ENCODE data around the gene ARHGAP33.

The ARHGAP33 gene

DNA sequence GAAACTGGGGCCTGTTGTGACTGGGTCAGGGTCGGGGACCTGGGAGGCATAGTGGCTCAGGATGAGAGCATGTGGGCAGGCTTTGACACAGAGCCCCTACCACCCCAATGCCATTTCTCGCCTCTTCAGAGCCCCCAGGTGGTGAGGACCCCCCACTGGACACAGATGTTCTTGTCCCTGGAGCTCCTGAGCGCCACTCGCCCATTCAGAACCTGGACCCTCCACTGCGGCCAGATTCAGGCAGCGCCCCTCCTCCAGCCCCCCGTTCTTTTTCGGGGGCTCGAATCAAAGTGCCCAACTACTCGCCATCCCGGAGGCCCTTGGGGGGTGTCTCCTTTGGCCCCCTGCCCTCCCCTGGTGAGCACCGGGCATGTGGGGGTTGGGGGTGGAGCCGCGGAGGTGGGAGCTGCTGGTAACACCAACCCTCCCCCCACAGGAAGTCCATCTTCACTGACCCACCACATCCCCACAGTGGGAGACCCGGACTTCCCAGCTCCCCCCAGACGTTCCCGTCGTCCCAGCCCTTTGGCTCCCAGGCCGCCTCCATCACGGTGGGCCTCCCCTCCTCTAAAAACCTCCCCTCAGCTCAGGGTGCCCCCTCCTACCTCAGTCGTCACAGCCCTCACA is 43.5 kb upstream of the ARHGAP33 start:
- Histone ChIP-seq H3K4me3 (ENCODE audit: low read length) (no peak overlapping the region), H3K36me3 (replicated peaks; ENCODE audit: low read depth, low read length) (peaks cover 68% of the 10 kb centered on the region), H3K9ac (ENCODE audit: low read length) (no peak overlapping the region), H3K4me2 (ENCODE audit: low read length) (no peak overlapping the region), H3K27ac (ENCODE audit: low read length) (no peak overlapping the region), H2AFZ (ENCODE audit: low read depth, low read length) (no peak overlapping the region), H3K27me3 (ENCODE audit: low read depth, low read length) (no peaks in the 10 kb centered on the region), H4K20me1 (ENCODE audit: insufficient read depth, low read length) (no peaks in the 10 kb centered on the region; the same call in 1 of the 2 replicates), H3K9me3 (ENCODE audit: insufficient read depth, low read length) (no peaks in the 10 kb centered on the region), H3K4me1 (ENCODE audit: low read length) (no peaks in the 10 kb centered on the region), H3K79me2 (ENCODE audit: low read length) (no peaks in the 10 kb centered on the region)
- TF ChIP-seq, protein P1, sequence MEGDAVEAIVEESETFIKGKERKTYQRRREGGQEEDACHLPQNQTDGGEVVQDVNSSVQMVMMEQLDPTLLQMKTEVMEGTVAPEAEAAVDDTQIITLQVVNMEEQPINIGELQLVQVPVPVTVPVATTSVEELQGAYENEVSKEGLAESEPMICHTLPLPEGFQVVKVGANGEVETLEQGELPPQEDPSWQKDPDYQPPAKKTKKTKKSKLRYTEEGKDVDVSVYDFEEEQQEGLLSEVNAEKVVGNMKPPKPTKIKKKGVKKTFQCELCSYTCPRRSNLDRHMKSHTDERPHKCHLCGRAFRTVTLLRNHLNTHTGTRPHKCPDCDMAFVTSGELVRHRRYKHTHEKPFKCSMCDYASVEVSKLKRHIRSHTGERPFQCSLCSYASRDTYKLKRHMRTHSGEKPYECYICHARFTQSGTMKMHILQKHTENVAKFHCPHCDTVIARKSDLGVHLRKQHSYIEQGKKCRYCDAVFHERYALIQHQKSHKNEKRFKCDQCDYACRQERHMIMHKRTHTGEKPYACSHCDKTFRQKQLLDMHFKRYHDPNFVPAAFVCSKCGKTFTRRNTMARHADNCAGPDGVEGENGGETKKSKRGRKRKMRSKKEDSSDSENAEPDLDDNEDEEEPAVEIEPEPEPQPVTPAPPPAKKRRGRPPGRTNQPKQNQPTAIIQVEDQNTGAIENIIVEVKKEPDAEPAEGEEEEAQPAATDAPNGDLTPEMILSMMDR (IDR thresholded peaks at IDR 0.05; ENCODE audit: low read depth, low read length), result no peak
- no peak for TF ChIP-seq EZH2phosphoT487 (IDR thresholded peaks at IDR 0.05; ENCODE audit: low read depth)

DNA sequence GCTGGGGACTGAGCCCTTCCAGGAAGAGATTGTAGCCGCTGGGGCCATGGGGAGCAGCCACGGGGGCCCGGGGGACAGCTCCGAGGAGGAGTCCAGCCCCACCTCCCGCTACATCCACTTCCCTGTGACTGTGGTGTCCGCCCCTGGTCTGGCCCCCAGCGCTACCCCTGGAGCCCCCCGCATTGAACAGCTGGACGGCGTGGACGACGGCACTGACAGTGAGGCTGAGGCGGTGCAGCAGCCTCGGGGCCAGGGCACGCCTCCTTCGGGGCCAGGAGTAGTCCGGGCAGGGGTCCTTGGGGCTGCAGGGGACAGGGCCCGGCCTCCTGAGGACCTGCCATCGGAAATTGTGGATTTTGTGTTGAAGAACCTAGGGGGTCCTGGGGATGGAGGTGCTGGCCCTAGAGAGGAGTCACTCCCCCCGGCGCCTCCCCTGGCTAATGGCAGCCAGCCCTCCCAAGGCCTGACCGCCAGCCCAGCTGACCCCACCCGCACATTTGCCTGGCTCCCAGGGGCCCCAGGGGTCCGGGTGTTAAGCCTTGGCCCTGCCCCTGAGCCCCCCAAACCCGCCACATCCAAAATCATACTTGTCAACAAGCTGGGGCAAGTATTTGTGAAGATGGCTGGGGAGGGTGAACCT is 42.7 kb upstream of the ARHGAP33 start:
- no peaks in the 10 kb centered on the region for H3K79me2 ChIP-seq (ENCODE audit: low read length)
- H2AFZ ChIP-seq (ENCODE audit: low read depth, low read length), result no peak overlapping the region
- H3K27me3 ChIP-seq (ENCODE audit: low read depth, low read length), result no peaks in the 10 kb centered on the region
- no peaks in the 10 kb centered on the region; the same call in 1 of the 2 replicates for H4K20me1 ChIP-seq (ENCODE audit: insufficient read depth, low read length)
- no peak overlapping the region for H3K4me3 ChIP-seq (ENCODE audit: low read length)
- no peak overlapping the region for H3K4me2 ChIP-seq (ENCODE audit: low read length)
- H3K9me3 ChIP-seq (ENCODE audit: insufficient read depth, low read length), result no peaks in the 10 kb centered on the region
- H3K36me3 ChIP-seq (replicated peaks; ENCODE audit: low read depth, low read length), result peaks cover 66% of the 10 kb centered on the region
- H3K9ac ChIP-seq (ENCODE audit: low read length), result no peak overlapping the region
- no peak for TF ChIP-seq EZH2phosphoT487 (IDR thresholded peaks at IDR 0.05; ENCODE audit: low read depth)
- TF ChIP-seq, protein P1 (IDR thresholded peaks at IDR 0.05; ENCODE audit: low read depth, low read length), result no peak
- no peaks in the 10 kb centered on the region for H3K4me1 ChIP-seq (ENCODE audit: low read length)
- H3K27ac ChIP-seq (ENCODE audit: low read length), result no peak overlapping the region

DNA sequence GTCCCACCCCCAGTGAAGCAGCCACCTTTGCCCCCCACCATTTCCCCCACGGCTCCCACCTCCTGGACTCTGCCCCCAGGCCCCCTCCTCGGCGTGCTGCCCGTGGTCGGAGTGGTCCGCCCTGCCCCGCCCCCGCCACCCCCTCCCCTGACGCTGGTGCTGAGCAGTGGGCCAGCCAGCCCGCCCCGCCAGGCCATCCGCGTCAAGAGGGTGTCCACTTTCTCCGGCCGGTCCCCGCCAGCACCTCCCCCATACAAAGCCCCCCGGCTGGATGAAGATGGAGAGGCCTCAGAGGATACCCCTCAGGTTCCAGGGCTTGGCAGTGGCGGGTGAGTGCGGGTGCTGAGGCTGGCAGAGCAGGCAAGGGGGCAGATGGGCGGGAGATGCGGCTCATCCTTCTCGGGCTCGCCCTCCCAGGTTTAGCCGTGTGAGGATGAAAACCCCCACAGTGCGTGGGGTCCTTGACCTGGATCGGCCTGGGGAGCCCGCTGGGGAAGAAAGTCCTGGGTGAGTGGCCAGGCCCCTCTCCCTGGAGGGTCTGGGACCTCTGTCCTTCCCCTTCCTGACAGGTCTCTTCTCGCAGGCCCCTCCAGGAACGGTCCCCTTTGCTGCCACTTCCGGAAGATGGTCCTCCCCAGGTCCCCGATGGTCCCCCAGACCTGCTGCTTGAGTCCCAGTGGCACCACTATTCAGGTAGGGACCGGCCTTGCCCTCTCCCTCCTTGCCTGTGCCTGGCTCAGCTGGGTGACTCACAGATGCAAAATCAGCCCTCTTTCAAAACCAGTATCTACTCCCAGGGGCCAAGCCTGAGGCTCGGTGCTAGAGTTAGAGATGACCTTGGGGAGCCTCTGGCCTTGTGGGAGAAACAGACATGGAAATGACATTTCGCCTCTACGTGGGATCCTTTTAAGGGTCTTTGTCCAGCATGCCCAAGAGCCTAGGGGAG is 41.9 kb upstream of the ARHGAP33 start:
- Histone ChIP-seq H3K27me3 (ENCODE audit: low read depth, low read length) (no peaks in the 10 kb centered on the region), H3K4me2 (ENCODE audit: low read length) (no peak overlapping the region), H3K9ac (ENCODE audit: low read length) (no peak overlapping the region), H3K9me3 (ENCODE audit: insufficient read depth, low read length) (no peaks in the 10 kb centered on the region), H3K27ac (ENCODE audit: low read length) (no peak overlapping the region), H3K36me3 (replicated peaks; ENCODE audit: low read depth, low read length) (peaks cover 67% of the 10 kb centered on the region), H3K79me2 (ENCODE audit: low read length) (no peaks in the 10 kb centered on the region), H4K20me1 (ENCODE audit: insufficient read depth, low read length) (no peaks in the 10 kb centered on the region; the same call in 1 of the 2 replicates), H3K4me3 (ENCODE audit: low read length) (no peak overlapping the region), H3K4me1 (ENCODE audit: low read length) (no peaks in the 10 kb centered on the region), H2AFZ (ENCODE audit: low read depth, low read length) (no peak overlapping the region)
- TF ChIP-seq, protein P1 (IDR thresholded peaks at IDR 0.05; ENCODE audit: low read depth, low read length), result no peak
- TF ChIP-seq EZH2phosphoT487 (IDR thresholded peaks at IDR 0.05; ENCODE audit: low read depth), result no peak

DNA sequence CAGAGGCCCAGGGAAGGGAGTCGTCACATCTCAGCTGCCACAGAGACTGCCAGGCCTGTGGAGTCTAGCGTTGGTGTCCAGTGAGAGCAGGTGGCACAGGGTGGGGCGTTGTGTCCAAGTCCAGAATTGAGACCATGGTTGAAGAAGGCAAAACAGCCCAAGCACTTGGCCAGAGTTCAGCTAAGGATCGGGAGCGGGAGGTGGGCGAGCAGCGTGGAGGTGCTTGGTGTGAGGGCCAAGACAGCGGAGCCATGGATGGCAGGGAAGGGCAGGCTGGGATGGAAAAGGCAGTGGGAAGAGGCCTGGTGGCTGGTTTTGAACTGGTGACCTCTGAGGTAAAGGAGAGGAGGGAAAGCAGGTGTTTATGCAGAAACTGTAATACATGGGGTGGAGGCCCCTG is 41.1 kb upstream of the ARHGAP33 start:
- no peak overlapping the region for H3K4me3 ChIP-seq (ENCODE audit: low read length)
- H2AFZ ChIP-seq (ENCODE audit: low read depth, low read length), result no peak overlapping the region
- H3K79me2 ChIP-seq (ENCODE audit: low read length), result no peaks in the 10 kb centered on the region
- peaks cover 67% of the 10 kb centered on the region for H3K36me3 ChIP-seq (replicated peaks; ENCODE audit: low read depth, low read length)
- no peak overlapping the region for H3K4me2 ChIP-seq (ENCODE audit: low read length)
- H4K20me1 ChIP-seq (ENCODE audit: insufficient read depth, low read length), result peaks cover 5% of the 10 kb centered on the region; the same call in 1 of the 2 replicates
- H3K27me3 ChIP-seq (ENCODE audit: low read depth, low read length), result no peaks in the 10 kb centered on the region
- H3K9ac ChIP-seq (ENCODE audit: low read length), result no peak overlapping the region
- no peak overlapping the region for H3K27ac ChIP-seq (ENCODE audit: low read length)
- no peaks in the 10 kb centered on the region for H3K4me1 ChIP-seq (ENCODE audit: low read length)
- TF ChIP-seq, protein P1 (IDR thresholded peaks at IDR 0.05; ENCODE audit: low read depth, low read length), result no peak
- TF ChIP-seq EZH2phosphoT487 (IDR thresholded peaks at IDR 0.05; ENCODE audit: low read depth), result no peak
- H3K9me3 ChIP-seq (ENCODE audit: insufficient read depth, low read length), result no peaks in the 10 kb centered on the region

Data from OCI-LY3 (cell line).